A549 (cell line): ENCODE measurements around the gene TENM3. TPM values are rescaled to one million over a fixed set of nuclear protein-coding genes. Genes with fewer than 3 reads are reported as not detected.
"Not testable (repeated sequence)": the region's sequence is repeated elsewhere in the genome, so short reads cannot be mapped to it uniquely, and the experiment has no call there.

Source experiments
- ATAC-seq, 2 experiments: fragments of 200-7000 bp in 1 of 2; fragments of >200 bp in 1 of 2; cut with Nextera tagmentation in 1 of 2; cut with Tn5 transposase in 1 of 2; 3 replicates each; pipeline versions ENCODE4 v1.8.0 to v1.9.1; 2018 to 2020; ENCODE audit warnings: mild to moderate bottlenecking in 1 of 2, moderate library complexity in 1 of 2
- CTCF ChIA-PET: fragments of 300-600 bp; sonication (Branson Sonifier 250); formaldehyde crosslinking; extraction: SDS; loops from one replicate; lab custom pipeline; 2021; ENCODE audit warnings: antibody characterized with exemption, inconsistent platforms; lab: Yijun Ruan, JAX
- POLR2A ChIA-PET: fragments of 350-600 bp; formaldehyde crosslinking; extraction: SDS; loops from one replicate; lab custom pipeline; 2021; ENCODE audit warnings: antibody characterized with exemption, inconsistent platforms; lab: Yijun Ruan, JAX
- DNase-seq, 2 experiments: peaks; one replicate each; pipeline versions ENCODE4 v3.0.0 to v3.0.0-alpha.2; 2011 to 2016; ENCODE audit warnings: low read depth in 1 of 2, low spot score in 1 of 2
- FAIRE-seq: peaks from 2 replicates; lab custom pipeline; 2011; peaks lifted over from hg19 to GRCh38; lab: Jason Lieb, UNC
- H3K27ac ChIP-seq, 2 experiments: fragments of >200 bp; sonication (Bioruptor Twin); formaldehyde crosslinking; 3 replicates each; pipeline ENCODE4 v1.5.1; 2016 to 2017
- H3K4me1 ChIP-seq: fragments of >200 bp; sonication (Bioruptor Twin); formaldehyde crosslinking; 3 replicates; pipeline ENCODE4 v1.6.1; 2016
- H3K4me2 ChIP-seq: fragments of >200 bp; sonication (Bioruptor Twin); formaldehyde crosslinking; 3 replicates; pipeline ENCODE4 v1.6.1; 2016
- H3K4me3 ChIP-seq: fragments of >200 bp; sonication (Bioruptor Twin); formaldehyde crosslinking; 3 replicates; pipeline ENCODE4 v1.5.1; 2016
- H3K9me3 ChIP-seq: fragments of >200 bp; sonication (Bioruptor Twin); formaldehyde crosslinking; 3 replicates; pipeline ENCODE4 v1.6.1; 2016
- CBX2 ChIP-seq: fragments of 200-600 bp; sonication (generic); IDR thresholded peaks from 2 replicates; pipeline ENCODE4 v1.6.1; 2016; ENCODE audit warnings: low read depth, mild to moderate bottlenecking, borderline replicate concordance
- CBX8 ChIP-seq: fragments of 200-600 bp; sonication (generic); IDR thresholded peaks from 2 replicates; pipeline ENCODE4 v1.6.1; 2016
- FOSL2 ChIP-seq, 2 experiments: fragments of 450-650 bp in 1 of 2; fragments of >200 bp in 1 of 2; sonication (Bioruptor Twin) in 1 of 2; formaldehyde crosslinking; IDR thresholded peaks; 2 replicates each; pipeline versions ENCODE4 v1.5.0 to v1.6.1; 2016 to 2020; ENCODE audit warnings: mild to moderate bottlenecking in 1 of 2, moderate library complexity in 1 of 2
- HEYL ChIP-seq: fragments of 250-450 bp; sonication (Bioruptor Pico); IDR thresholded peaks from 2 replicates; pipeline ENCODE4 v1.8.0; 2021; ENCODE audit warnings: mild to moderate bottlenecking, moderate library complexity
- HOXB5 ChIP-seq: fragments of 250-450 bp; sonication (Bioruptor Pico); IDR thresholded peaks from 2 replicates; pipeline ENCODE4 v1.5.0; 2020; ENCODE audit warnings: mild to moderate bottlenecking, moderate library complexity
- JUNB ChIP-seq: fragments of >200 bp; sonication (Bioruptor Twin); formaldehyde crosslinking; IDR thresholded peaks from 2 replicates; pipeline ENCODE4 v1.6.1; 2016
- KDM5A ChIP-seq: fragments of 200-600 bp; sonication (generic); IDR thresholded peaks from 2 replicates; pipeline ENCODE4 v1.6.1; 2016; ENCODE audit warnings: antibody characterized with exemption, mild to moderate bottlenecking
- MAFK ChIP-seq: fragments of 450-650 bp; IDR thresholded peaks from 2 replicates; pipeline ENCODE4 v1.6.1; 2014; ENCODE audit not compliant: partially characterized antibody
- NFE2L2 ChIP-seq: fragments of 150-350 bp; conservative IDR thresholded peaks from 2 replicates; pipeline ENCODE4 v1.6.1; 2014; ENCODE audit warnings: low read length
- NR3C1 ChIP-seq: fragments of >200 bp; sonication (Bioruptor Twin); formaldehyde crosslinking; IDR thresholded peaks from 3 replicates; pipeline ENCODE4 v1.6.1; 2017
- SREBF2 ChIP-seq: fragments of 450-650 bp; IDR thresholded peaks from 2 replicates; pipeline ENCODE4 v1.6.1; 2014; ENCODE audit warnings: mild to moderate bottlenecking, moderate library complexity
- ZNF302 ChIP-seq: fragments of 250-450 bp; sonication (Bioruptor Pico); IDR thresholded peaks from 2 replicates; pipeline ENCODE4 v1.9.0; 2021; ENCODE audit warnings: inconsistent platforms, mild to moderate bottlenecking, moderate library complexity
- WGBS: methylation state at CpG from one replicate; pipeline ENCODE4 v1.1.6; 2017; ENCODE audit errors: missing lambda C conversion rate; 5-methylcytosine and 5-hydroxymethylcytosine counted together
- polyA minus RNA-seq: library from RNA; depleted of rRNA, polyadenylated mRNA; stranded (reverse); fragments of >200 nt; gene quantifications from 2 replicates; pipeline ENCODE4 v1.2.3, GENCODE V29; 2011; rRNA and poly(A)+ RNA removed
- polyA plus RNA-seq, 4 experiments: library from polyadenylated mRNA; depleted of rRNA in 3 of 4; stranded (reverse); fragments of >200 nt; fragmentation: RNase III in 1 of 4; extraction: RNeasy Plus Mini Kit Qiagen cat#74134 plus additional on column Dnase treatment in 1 of 4; gene quantifications; 2 replicates in 3 of 4; 3 replicates in 1 of 4; pipeline ENCODE4 v1.2.3, GENCODE V29; 2011 to 2017
- TF ChIP-seq, protein P1 (sequence below): IDR thresholded peaks from 2 replicates; pipeline ENCODE4 v1.6.1; 2012
- TF ChIP-seq, protein P2 (sequence below): fragments of 200-600 bp; sonication (generic); IDR thresholded peaks from 2 replicates; pipeline ENCODE4 v1.6.1; 2016; ENCODE audit warnings: antibody characterized with exemption, mild to moderate bottlenecking, moderate library complexity
- TF ChIP-seq, protein P3 (sequence below): fragments of >200 bp; sonication (Bioruptor Twin); formaldehyde crosslinking; IDR thresholded peaks from 3 replicates; pipeline ENCODE4 v1.5.1; 2016
- TF ChIP-seq, protein P4 (sequence below): fragments of >200 bp; sonication (Bioruptor Twin); formaldehyde crosslinking; IDR thresholded peaks from 2 replicates; pipeline ENCODE4 v1.6.1; 2016
- TF ChIP-seq, protein P5 (sequence below): fragments of 150-350 bp; IDR thresholded peaks from 2 replicates; pipeline ENCODE4 v1.6.1; 2014; ENCODE audit warnings: low read depth, mild to moderate bottlenecking, low read length

The TENM3 gene
- polyA plus RNA-seq (2011; rRNA removed) (2.4 and 2.6 TPM in 2 replicates), polyA plus RNA-seq (2017; fragmentation: RNase III; extraction: RNeasy Plus Mini Kit Qiagen cat#74134 plus additional on column Dnase treatment) (4.8 to 7.3 TPM (median 5.7 TPM) in 3 replicates), polyA minus RNA-seq (8.3 and 9.1 TPM in 2 replicates)
- polyA plus RNA-seq (2012; cell fraction: cytosol; rRNA removed), result 0.28 and 0.36 TPM in 2 replicates
- polyA plus RNA-seq (2012; cell fraction: nucleus; rRNA removed), result 1.2 and 1.7 TPM in 2 replicates

DNA sequence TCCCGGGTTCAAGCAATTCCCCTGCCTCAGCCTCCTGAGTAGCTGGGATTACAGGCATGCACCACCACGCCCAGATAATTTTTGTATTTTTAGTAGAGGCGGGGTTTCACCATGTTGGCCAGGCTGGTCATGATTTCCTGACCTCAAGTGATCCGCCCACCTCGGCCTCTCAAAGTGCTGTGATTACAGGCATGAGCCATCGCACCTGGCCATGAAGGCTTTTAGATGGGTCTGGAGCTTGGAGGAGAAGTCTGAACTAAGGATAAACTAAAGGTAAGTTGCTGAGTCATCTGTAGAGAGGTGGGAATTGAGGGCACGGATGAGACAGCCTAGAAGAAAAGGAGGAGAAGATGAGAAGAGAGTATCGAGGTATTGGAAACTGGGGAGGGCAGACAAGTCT lies at the start of gene TENM3:
TSS of gene TENM3 (plus strand) at position 199 of the 400 bp plus-strand sequence. CDS start 80,619 bp downstream, outside the sequence.
- WGBS, result 85% methylated on average over 8 of the region's 8 CpGs
- peak; percentile 36 for TF ChIP-seq MAFK
- H3K4me3 ChIP-seq, H3K9me3 ChIP-seq, FAIRE-seq, CTCF ChIA-PET, H3K4me2 ChIP-seq, POLR2A ChIA-PET, DNase-seq, ATAC-seq: not testable (repeated sequence)
- peak within 1 kb of the TSS; percentile 35 to 91; a peak in 4 of 6 replicates for H3K27ac ChIP-seq
- H3K4me1 ChIP-seq, result peaks cover 33% of the 10 kb centered on the region

DNA sequence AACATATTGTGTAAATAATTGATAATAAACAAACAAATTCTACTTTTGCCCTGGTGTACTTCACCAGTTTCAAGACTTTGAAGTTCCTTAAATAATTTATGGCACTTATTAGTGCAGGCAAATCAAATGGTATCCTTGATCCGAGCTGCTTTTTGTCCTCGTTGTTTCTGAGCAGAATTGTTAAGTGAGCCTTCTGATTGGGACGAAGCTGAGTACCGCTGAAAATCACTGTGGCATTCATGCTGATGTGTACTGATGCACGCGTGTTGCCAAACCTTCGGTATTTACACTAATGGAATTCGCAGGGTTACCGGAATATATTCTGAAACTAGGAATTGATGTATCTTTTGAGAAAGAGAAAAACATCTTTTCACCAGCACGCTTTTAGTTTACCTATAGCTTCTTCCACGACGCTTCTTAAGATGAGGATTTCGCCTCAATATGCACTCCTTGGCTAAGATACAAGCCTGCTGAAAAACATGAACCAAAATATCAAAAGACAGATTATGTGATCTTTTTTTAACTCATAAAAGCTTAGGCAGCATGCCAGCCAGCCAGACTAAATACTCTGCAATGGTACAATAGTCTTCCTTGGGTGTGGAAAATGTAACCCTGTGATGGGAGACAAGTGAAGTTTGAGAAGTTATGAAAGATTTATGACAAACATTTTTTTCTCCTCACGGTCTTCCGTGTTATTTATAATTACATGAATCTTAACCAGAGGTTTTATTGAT lies 48.9 kb upstream of the TENM3 start:
- CTCF ChIA-PET, result no interaction called here
- ATAC-seq (no peak), DNase-seq (no peak), FAIRE-seq (no peak)
- Histone ChIP-seq H3K27ac (no peak overlapping the region), H3K4me2 (no peak overlapping the region), H3K4me3 (no peak overlapping the region), H3K4me1 (0 out of 3 replicates have a peak, but pooled peaks cover 6% of the 10 kb centered on the region), H3K9me3 (no peaks in the 10 kb centered on the region)
- 63% methylated on average over 15 of the region's 15 CpGs for WGBS
- TF ChIP-seq, protein P1, sequence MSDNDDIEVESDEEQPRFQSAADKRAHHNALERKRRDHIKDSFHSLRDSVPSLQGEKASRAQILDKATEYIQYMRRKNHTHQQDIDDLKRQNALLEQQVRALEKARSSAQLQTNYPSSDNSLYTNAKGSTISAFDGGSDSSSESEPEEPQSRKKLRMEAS, result no peak
- TF ChIP-seq, protein P2, sequence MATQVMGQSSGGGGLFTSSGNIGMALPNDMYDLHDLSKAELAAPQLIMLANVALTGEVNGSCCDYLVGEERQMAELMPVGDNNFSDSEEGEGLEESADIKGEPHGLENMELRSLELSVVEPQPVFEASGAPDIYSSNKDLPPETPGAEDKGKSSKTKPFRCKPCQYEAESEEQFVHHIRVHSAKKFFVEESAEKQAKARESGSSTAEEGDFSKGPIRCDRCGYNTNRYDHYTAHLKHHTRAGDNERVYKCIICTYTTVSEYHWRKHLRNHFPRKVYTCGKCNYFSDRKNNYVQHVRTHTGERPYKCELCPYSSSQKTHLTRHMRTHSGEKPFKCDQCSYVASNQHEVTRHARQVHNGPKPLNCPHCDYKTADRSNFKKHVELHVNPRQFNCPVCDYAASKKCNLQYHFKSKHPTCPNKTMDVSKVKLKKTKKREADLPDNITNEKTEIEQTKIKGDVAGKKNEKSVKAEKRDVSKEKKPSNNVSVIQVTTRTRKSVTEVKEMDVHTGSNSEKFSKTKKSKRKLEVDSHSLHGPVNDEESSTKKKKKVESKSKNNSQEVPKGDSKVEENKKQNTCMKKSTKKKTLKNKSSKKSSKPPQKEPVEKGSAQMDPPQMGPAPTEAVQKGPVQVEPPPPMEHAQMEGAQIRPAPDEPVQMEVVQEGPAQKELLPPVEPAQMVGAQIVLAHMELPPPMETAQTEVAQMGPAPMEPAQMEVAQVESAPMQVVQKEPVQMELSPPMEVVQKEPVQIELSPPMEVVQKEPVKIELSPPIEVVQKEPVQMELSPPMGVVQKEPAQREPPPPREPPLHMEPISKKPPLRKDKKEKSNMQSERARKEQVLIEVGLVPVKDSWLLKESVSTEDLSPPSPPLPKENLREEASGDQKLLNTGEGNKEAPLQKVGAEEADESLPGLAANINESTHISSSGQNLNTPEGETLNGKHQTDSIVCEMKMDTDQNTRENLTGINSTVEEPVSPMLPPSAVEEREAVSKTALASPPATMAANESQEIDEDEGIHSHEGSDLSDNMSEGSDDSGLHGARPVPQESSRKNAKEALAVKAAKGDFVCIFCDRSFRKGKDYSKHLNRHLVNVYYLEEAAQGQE, result no peak
- TF ChIP-seq FOSL2 (IDR thresholded peaks at IDR 0.05) (no peak), FOSL2 (CRISPR knock-in tag; IDR thresholded peaks at IDR 0.05) (no peak), HOXB5 (no peak), NR3C1 (no peak), ZNF302 (no peak), NFE2L2 (no peak), CBX2 (no peak), CBX8 (no peak), JUNB (no peak), KDM5A (no peak), HEYL (no peak), SREBF2 (no peak)
- TF ChIP-seq, protein P3, sequence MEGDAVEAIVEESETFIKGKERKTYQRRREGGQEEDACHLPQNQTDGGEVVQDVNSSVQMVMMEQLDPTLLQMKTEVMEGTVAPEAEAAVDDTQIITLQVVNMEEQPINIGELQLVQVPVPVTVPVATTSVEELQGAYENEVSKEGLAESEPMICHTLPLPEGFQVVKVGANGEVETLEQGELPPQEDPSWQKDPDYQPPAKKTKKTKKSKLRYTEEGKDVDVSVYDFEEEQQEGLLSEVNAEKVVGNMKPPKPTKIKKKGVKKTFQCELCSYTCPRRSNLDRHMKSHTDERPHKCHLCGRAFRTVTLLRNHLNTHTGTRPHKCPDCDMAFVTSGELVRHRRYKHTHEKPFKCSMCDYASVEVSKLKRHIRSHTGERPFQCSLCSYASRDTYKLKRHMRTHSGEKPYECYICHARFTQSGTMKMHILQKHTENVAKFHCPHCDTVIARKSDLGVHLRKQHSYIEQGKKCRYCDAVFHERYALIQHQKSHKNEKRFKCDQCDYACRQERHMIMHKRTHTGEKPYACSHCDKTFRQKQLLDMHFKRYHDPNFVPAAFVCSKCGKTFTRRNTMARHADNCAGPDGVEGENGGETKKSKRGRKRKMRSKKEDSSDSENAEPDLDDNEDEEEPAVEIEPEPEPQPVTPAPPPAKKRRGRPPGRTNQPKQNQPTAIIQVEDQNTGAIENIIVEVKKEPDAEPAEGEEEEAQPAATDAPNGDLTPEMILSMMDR, result no peak
- TF ChIP-seq, protein P4, sequence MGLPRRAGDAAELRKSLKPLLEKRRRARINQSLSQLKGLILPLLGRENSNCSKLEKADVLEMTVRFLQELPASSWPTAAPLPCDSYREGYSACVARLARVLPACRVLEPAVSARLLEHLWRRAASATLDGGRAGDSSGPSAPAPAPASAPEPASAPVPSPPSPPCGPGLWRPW, result no peak
- TF ChIP-seq, protein P5, sequence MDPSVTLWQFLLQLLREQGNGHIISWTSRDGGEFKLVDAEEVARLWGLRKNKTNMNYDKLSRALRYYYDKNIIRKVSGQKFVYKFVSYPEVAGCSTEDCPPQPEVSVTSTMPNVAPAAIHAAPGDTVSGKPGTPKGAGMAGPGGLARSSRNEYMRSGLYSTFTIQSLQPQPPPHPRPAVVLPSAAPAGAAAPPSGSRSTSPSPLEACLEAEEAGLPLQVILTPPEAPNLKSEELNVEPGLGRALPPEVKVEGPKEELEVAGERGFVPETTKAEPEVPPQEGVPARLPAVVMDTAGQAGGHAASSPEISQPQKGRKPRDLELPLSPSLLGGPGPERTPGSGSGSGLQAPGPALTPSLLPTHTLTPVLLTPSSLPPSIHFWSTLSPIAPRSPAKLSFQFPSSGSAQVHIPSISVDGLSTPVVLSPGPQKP, result no peak
- POLR2A ChIA-PET, result no interaction called here
